ENCODE results near the gene COMT.

The COMT gene

DNA sequence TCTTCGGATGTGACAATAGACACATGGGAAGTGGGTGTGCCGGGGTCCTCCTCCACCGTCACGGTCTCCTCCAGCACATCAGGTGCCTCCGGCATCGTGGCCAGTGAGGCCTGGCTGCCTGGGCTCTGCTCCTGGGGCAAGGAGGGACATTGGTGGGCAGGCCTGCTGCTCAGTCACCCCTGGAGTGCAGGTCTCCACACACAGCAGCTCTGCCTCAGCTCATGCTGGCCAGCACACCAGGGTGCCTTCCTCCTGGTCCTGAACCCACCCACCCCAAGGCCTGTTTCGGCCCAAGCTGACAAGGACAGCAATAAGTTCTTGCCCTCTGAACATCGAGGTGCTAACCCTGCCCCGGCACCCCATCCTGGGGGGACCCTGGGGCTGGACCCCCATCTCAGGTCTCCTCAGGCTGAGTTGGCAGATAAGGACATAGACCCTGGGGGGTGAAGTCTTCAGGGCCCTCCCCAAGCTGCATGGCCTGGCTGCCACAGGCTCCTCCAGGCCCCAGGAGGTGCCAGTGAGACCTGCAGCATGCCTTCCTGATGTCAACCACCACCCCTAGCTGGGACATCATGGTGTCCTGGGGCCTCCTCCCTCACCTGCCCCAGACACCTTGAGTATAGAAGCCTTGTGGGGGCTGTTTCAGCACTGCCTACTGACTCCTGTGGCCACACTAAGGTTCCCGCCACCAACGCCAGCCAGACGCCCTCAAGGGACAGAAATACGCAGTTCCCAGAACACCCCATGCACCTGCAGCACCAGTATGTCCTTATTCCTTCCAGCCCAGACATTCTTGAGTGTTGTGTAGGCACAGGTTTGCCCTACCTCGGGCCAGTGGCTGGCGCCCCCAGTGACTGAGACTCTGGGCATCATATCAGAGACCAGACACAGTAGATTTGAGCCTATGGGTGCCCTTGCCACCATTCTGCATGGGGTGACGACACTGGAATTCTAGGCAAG is 40.7 kb downstream of the COMT start:
- DNase-seq (ENCODE audit: low read depth): no peak

DNA sequence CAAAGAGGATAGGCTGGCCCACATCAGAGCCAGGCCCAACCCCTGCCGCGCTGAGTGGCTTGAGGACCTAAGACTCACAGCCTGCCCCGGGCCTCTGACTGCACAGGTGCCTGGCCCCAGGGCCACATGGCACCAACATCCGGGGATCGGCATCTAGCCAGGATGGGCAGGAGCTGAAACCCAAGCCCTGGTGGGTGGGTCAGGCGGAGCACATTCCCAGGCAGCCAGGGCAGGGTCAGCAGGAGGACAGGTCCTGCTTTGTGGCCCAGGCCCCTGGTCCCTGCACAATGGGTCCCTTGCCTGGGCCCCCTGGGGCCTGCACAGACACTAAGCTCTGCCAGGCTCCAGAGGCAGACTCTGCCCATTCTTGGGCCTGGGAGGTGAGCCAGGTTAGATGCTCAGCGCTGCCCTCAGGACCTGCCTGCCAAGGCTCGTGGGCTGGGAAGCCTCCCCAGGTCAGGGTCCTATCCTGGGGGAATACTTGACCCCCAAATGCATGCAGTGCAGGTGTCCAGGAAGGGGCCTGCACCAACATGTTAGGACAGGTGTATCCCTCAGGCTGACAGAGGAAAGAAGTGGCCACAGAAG is 41.5 kb downstream of the COMT start:
- no peak for DNase-seq (ENCODE audit: low read depth)

DNA sequence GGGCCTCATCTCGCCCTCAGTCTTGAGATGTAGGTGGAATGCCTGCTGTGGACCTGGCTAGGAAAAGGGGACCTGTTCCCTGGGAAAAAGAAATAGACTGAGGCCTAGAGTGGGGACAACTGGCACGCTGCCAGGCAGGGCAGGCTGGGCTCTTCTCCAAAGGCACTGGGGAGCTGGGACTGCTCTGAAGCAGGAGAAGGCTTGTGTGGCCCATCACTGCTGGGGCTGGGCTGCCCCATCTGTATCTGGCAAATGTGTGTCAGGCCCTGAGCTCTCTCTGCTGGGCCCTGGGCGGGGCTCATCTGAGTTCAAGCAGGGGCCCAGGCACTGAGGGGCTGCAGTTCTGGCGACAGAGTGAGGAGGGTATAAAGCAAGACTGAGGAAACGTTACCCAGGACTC is 42.2 kb downstream of the COMT start:
- DNase-seq (ENCODE audit: low read depth): no peak

DNA sequence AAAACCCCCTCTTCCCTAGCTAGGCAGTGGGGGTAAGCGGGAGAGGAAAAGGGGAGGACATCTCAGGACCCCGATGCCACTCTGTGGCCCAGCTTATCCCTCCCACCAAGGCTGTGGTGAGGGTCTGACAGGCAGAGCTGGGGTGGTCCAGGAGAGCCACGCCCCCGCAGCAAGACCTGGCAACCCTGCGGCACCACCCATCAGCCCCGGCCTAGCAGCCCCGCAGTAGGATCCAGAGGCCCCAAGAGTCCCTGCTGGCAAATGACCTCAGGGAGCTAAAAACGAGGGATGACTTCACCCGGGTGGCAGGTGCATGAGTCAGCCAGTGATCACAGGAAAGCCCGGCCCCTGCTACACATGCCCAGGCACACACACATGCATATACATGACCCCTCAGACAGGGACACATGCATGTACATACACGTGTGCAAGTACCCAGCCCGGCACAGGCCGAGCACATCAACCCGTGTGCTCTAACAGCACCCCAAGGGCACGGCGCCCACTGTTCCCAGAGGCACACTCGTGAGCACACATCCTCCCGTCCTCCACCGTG is 42.7 kb downstream of the COMT start:
- no peak for DNase-seq (ENCODE audit: low read depth)

DNA sequence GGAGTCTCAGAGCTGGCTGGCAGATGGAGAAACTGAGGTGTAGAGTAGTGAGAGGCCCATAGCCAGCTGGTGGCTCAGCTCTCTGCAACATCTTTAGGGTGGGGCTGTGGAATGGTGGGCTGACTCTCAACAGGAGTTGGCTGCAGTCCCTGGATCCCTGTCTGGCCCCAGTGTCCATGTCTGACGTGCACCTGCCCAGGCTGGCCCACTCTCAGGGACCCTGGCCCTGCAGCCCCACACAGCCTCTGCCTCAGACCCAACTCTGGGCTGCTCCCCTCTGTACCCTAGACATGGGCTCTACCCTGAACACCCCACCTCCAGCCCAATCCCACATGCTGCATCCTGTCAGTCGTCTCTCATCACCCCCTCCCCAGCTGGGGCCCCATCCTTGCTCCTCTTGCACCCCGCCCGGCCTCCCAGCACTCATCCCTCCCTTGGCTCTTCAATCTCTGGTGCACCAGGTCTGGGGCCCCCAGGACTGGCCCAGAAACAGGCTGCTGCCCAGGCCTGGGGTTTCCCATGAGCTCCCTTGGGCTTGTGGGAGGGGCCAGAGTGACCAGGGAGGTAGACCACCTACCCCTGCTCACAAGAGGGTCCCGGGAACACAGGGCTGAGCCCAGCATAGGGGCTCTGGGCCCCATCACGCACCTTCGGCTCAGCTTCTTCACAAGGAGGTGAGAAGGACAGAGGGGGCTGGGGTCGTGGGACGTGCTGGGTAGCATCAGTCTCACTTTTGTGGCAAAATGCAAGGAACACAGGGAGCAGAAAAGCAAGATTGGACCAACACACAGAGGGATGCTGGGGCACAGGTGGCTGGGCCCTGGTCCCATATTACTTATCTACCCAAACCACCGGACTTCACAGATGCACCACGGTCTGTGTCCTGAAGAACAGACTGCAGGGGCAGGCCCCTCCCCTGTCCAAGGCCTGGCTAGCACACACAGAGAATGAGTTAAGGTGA is 43.6 kb downstream of the COMT start:
- DNase-seq (ENCODE audit: low read depth): no peak

DNA sequence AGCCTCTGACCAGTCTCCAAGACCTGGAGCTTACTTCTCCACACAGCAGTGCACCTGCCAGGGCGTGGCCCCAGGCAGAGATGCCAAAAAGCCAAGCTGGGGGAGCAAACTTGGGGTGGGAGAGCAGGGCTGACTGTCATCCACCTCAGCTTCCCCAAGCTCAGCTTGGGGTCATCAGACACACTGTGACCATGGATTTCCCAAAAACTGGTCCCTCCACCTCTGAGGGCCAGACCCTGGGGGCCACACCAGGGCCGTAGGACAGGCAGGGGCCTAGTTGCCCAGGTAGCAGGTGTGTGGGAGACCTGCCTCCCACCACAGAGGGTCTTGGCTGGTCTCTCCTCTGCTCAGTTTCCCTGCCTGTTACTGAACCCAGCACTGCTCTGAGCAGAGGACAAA is 44.4 kb downstream of the COMT start:
- no peak for DNase-seq (ENCODE audit: low read depth)

DNA sequence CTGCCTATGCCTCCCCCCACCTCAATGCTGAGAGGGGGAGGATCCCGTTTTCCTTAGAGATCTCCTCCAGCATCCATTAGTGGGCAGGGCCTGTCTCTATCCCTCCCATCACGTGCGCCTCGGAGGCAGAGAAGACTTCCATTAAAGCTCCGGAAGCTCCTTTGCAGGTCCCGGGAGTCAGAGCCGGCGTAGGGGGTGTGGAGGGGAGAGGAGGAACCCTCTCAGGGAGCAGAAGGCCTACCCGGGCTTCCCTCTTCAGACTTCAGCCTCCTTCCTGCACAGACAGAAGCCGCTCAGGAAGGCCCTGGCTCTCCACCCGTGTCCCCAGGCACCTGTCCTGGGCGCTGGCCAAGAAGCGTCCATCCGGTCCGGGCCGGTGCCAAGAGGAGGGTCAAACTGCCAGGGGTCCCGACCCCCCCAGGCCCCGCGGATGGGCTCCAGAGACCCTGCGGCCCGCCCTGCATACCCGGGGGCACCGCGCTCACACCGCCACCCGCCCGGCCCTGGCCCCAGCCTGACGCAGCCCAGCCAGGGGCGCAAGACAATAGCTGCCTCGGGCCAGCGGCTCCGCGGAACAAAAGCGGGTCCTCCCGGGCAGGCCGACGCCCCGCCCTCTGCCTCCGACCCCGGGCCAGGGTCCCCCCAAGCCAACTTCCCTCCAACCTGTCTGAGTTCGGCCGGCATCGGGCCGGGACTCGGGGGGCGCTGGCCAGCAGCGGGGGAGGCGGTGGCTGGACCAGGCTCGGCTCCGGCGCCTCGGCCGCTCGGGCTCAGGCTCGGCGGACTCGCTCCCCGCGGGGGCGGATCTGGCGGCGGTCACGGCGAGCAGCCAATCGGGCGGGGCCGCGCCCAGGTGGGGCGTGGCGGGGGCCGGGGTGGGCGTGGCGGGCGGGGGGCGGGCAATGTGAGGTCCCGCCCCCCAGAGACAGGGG is 45.1 kb downstream of the COMT start:
- peak; percentile 70 for DNase-seq (ENCODE audit: low read depth)

DNA sequence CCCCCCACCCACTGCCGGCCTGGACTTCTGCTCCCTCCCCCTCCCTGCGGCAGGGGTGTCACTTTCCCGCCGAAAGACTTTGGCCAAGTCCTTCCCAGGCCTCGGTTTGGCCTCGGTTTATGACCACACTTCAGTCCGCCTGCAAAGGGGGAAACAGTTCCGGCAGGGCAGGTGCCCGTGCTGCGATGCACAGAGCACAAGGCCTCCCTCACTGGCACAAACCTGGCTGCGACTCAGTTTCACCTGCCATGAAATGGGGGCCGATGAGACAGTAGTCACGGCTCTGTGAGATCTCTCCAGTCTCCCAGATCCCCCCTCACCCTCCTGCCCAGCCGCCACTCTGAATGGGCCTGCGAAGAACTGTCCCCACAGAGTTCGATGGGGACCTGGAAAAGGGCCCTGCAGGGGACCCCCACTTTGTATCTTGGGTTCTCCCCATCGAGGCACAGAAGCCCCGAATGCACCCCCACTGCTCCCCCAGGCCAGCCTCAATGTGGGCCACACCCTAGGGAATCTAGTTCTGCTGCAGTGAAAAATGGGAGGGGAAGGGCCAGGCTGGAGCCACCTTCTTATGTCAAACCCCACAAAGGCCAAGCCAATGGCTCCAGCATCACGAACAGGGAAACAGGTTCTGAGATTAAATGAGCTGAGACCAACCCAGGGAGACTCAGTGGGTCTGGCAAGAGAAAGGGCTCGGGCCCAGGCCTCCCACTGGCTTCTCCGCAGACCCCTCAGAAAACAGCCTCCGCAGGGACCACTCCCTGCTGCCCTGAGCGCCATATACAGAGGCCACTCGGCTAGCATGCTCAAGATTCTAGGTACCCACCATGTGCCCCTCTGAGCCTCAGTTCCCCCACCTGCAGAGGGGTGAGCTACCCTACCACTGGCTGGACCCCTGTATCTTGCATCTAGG is 46.1 kb downstream of the COMT start:
- no peak for DNase-seq (ENCODE audit: low read depth)

DNA sequence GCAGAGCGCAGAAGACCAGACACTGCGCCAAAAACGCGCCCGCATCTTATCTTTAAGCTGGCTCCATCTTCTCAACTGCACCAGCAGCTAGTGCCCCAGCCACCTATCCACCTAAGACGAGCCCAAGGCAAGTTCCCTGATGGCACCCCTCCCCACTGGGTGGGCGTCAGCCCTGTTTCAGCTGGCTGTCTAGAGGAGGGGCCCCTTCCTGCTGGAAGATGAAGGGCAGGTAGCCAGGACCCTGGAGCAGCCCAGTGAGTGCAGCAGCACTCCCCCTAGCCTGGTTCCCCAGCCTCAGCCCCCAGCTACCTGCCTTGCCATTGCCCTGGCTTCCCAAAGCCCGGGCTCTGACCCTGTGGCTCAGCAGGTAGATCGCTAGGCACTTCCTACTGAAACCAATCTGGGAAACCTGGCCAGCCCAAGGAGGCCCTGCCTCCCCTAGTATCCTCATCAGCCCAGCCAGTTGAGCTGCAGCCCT is 46.8 kb downstream of the COMT start:
- DNase-seq (ENCODE audit: low read depth): no peak

DNA sequence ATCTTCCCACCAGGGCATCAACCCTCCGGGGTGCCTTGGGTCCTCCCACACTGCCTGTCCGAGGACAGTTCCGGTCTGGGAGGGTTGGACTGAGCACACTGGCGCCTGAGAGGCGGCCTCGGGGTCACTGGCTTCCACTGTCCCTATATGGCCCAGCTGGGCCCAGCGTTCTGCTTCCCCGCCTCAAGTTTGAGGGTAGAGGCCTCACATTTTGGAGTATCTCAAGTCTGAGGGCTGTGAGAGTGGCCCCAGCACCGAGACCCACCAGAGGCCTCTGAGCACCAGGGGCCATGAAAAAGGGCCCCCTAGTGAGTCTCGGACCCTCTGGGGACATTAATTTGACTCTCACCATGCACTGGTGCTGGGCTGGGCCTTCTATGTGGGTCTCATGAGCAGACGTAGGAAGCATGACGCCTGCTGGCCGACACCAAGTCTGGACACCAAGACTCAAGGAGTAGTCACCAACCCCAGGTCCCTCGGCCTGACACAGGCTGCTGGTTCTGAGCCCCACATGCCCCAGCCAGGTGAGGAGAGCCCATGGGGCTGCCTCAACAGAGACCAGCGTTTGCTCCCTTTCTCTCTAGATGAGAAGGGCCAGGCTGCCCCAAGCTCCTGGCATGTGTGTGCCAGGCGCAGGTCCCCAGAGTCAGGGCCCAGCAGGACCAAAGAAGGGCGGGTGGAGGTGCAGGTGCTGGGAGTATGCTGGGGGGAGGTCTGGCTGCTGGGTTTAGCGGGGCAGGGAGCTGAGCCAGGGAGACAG is 47.6 kb downstream of the COMT start:
- no peak for DNase-seq (ENCODE audit: low read depth)

DNA sequence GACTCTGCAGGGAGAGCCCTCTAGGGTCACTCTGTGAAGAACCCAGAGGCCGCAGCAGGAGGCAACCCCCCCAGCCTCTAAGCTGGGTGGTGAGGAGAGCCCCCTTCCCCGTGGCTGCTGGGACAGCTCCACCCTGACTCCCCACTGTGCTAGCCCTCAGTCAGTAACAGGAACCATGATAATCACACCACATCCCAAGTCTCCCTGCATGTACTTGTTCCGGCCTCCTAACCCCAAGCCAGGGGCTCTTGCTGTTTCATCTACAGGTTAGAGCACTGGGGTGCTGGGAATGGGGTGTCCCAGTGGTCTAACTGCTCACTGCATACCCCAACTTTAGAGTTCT is 48.1 kb downstream of the COMT start:
- no peak for DNase-seq (ENCODE audit: low read depth)

DNA sequence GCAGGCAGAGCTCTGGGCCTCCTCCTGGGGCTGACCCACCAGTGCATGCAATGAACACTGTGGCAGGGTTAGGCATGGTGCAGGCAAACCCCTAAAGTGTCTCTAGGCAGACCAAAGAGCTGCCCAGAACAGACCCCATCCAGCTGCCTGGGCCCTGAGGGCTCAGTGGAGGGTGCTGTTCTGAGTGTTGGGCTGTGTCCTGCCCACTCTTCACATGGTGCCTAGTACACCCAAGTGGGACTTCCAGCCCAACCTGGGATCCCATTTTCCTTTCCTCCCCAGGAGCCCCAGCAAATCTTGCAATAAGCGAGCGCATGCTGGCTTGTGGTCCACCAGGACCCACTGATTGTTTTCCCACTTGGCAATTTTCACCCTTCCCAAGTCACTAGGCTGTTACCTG is 48.6 kb downstream of the COMT start:
- DNase-seq (ENCODE audit: low read depth): no peak

DNA sequence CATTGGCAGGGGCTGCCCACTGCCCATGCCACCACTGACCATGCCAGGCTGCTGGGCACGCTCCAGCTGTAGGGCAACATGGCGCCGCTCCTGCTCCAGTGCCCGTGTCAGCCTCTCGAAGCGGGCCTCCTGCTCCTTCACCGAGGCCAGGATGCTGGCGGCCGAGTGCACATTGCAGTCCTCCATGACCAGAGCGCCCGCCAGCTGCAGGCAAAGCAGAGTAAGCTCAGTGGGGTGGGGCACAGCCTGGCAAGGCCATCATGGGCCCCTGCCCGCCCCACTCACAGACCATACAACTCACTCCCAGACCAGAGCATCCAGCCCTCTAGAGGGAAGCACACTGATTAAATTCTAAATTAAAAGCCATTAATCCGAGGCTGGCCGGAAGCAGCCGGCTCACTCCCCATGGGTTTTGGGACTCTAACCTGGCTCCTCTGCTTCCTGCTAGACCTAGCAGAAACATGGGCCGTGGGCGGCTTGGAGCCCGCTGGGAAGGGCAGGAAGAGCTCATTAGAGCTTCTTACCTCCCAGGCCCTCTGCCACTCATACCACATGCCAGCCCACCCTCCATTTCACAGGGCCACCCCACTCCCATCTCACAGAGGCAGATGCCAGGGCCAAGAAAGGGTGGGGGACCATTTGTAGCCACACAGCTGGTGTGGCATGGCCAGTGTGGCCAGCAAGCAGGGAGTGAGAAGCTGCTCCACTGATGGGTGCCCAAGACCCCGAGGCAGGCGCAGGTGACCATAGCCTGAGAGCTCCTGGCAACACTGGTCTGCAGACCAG is 49.2 kb downstream of the COMT start:
- DNase-seq (ENCODE audit: low read depth): no peak

DNA sequence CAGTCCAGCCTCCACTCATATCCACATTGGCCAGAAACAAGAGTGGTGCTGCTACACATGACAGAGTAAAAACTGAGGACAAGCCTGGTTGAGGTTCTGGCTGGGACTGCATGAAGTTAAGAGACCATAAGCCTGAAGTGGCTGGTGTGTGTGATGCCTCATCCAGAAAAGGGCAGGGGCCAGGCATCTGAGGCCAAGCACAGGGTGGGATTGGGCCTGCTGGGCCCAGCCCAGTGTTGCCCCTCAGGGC is 49.7 kb downstream of the COMT start:
- DNase-seq (ENCODE audit: low read depth): no peak

DNA sequence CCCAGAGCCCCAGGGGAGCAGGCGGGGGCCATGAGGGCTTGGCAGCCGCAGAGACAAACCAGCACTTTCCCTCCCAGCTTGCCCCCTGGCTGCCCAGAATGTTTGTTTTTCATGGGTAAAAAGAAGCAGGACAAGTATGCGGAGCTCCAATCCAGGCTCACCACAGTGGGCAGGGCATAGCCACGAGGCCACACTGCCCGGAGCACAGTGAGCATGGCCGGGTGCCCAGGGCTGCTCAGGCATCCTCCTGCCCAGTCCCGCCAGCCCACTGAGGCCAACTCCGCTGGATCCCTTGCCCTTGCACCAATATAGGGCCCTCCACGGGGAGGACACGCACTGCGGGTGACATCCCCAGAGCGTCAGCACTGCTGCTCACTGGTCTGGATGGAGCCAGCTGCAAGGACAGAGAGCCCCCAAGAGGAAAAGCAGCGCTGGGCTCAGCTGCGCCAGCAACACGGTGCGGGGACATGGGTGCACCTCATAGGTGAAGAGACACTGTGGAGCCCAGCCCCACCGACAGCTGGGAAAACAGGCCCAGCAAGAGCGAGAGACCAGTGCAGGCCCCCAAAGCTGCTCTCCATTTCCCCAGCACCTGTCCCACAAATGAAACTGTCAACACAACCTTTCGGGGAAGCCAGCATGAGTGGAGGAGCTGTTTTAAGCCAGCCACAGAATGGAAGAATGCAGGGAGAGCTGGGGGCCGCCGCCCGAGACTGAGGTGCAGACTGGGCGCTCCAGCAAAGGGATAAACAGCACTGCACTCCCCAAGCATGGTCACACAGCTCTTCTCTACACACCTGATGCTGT is 50.3 kb downstream of the COMT start:
- DNase-seq (ENCODE audit: low read depth): no peak

DNA sequence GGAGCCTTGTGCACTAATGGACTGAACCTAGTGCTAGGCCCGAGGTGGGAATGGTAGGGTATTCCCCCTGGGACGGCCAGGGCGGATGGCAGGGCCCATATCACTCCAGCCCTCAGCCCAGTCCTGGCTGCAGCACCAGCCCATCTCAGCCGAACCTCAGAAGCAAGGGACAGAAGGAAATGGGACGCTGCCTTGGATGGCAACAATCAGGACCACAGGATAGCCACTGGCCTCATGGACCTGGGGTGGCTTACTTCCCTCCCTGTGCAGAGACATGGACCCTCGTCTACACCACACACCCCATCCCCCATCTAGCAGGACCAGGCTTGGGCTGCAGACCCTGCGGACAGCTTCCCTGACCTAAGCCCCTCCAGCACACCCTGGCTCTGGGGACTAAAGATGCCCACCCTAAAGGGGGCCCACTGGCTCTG is 50.9 kb downstream of the COMT start:
- no peak for DNase-seq (ENCODE audit: low read depth)

DNA sequence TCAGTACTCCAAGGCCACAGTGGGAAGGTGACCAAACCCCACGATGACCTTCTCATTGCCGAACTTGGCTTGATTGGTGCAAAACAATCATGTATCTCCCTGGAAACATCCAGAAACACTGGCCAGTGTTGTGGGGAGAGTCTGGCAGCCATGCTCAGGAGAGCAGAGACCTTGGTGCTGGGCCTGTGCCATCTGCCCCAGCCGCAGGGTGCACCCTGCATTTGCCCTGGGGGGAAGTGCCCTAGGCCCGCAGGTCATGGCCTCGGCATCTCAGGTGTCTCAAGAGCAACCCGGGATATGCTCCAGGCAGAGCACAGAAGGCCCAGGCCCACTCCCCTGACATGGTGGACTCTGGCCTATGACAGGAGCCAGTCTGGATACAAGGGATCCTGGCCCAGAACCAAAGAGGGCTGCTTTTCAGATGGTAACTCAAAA is 51.4 kb downstream of the COMT start:
- DNase-seq (ENCODE audit: low read depth): no peak

DNA sequence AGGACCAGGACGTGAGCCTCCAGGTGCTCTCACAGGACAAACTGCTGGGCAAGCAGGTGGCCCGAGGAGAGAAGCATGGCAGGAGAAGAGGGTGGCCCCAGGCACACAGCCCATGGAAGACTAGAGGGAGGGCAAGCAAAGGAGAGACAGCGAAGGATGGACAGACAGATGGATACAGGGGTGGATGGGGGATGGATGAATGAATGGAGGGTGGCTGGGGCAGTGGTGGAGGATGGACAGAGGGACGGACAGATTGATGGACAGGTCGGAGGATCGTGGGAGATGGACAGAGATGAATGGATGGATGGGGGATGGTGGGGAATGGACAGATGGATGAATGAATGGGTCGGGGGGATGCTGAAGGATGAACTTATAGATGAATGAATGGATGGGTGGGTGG is 52.4 kb downstream of the COMT start:
- DNase-seq (ENCODE audit: low read depth): no peak
